HG03196 (cell line): Measurements from ENCODE around the gene MTURN.
"Not testable (repeated sequence)": the region's sequence is repeated elsewhere in the genome, so short reads cannot be mapped to it uniquely, and the experiment has no call there.

ENCODE experiments used
- ATAC-seq: cut with Tn5 transposase; IDR thresholded peaks from one replicate; pipeline ENCODE4 v1.9.1; 2021; ENCODE audit not compliant: unreplicated experiment

Gene MTURN

GRCh38 chr7:30134611-30135300 is at the start of gene MTURN:
Gene MTURN, plus strand, starts transcription at chr7:30134986. Its CDS starts 151 bp downstream, at chr7:30135137.
- ATAC-seq: peak; percentile 77

DNA sequence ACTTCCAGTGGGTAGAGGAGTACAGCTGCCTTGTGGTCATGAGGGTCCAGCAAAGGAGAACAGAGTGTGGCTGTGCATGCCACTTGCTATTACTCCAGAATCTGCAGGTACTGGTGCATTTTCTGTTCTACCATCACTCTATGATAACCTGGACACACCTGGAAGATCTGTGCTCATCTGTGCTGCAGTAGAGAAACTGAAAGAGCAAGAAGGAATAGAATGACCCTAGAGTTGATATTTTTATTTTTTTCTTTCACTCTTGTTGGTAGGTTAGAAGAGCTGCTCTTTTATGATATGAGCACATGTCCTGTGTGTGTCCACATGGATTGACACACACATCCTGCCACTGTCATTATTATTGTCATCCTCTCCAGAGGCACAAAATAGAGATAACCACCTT is 48.3 kb upstream of the MTURN start:
- no peak for ATAC-seq

DNA sequence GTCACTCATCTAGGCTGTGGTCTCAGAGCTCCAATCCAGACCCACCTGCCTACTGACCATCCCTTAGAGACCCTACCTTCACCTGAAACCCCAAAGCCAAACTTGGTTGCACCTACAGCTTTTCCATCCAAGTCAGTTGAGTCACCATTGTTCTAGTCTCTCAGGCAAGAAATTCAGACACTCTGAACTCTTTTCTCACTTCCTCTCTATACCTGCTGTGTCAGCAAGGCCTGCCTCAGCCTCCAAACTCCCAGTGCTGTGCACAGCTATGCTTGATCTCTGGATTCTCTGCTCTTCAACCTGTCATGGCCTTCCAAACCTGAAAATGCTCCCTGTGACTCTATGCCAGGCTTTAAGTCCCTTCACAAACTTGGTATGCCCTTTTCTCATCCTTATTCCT is 47.4 kb upstream of the MTURN start:
- no peak for ATAC-seq

DNA sequence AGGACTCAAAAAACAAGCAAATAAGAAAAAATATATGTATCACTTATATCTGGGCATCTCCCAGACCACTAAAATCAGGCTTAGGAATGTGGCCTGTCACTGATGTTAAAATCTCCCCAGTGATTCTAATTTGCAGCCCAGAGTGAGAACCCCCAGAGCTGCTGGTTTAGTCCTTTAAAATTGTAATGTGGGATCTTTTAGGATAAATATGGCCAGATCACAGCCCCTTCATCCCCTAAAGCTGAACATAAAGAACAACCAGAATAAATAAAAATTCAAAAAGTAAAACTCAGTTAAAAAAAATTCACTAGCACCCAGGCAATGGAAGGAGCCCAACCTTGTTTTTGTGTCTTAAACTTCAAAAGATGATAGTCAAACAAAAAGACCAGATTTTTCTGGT is 46.4 kb upstream of the MTURN start:
- no peak for ATAC-seq

DNA sequence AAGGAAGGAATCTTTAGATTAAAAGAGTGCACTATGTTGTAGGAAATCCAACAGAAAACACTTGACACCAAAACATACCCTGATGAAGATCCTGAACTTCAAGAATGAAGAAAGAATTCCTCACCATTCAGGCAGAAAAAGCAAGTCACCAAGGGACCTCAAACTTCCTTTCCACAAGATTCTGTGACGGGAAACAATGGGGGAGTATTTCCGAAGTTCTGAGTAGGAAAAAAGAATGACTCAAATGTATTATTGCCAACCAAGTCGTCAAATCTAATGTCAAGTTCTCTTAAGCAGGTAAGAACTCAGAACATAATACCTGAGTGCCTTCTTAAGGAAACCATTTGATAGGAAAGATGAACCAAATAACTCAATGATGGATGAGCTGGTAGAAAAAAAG is 44.7 kb upstream of the MTURN start:
- ATAC-seq: no peak

DNA sequence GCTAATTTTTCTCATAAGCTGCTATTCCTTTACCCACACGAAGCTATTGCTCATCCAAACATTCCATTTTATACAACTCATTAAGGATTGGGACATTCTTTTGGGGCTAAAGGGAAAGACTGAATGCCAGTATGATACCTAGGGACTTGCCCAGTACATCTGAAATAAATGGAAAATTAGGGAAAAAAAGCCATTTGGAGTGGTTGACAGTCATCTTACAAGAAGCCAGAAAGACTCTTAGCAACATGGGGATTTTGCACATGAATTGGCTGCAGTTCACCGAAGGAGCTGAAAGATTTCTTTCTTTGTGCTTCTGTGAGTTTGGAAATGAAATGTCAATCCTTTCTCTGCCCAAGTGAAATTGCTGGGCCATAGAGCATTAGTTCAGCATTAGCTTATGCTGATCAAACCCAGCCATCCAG is 43.3 kb upstream of the MTURN start:
- ATAC-seq: no peak

GRCh38 chr7:30091987-30092386 is 42.8 kb upstream of the MTURN start:
- ATAC-seq: no peak

GRCh38 chr7:30093420-30093952 is 41.3 kb upstream of the MTURN start:
- ATAC-seq: no peak

DNA sequence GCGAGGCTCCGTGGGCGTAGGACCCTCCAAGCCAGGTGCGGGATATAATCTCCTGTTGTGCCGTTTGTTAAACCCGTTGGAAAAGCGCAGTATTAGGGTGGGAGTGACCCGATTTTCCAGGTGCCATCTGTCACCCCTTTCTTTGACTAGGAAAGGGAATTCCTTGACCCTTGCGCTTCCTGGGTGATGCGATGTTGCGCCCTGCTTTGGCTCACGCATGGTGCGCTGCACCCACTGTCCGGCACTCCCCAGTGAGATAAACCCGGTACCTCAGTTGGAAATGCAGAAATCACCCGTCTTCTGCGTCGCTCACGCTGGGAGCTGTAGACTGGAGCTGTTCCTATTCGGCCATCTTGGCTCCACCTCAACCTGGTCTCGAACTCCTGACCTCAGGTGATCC is 36.2 kb upstream of the MTURN start:
- not testable (repeated sequence) for ATAC-seq

DNA sequence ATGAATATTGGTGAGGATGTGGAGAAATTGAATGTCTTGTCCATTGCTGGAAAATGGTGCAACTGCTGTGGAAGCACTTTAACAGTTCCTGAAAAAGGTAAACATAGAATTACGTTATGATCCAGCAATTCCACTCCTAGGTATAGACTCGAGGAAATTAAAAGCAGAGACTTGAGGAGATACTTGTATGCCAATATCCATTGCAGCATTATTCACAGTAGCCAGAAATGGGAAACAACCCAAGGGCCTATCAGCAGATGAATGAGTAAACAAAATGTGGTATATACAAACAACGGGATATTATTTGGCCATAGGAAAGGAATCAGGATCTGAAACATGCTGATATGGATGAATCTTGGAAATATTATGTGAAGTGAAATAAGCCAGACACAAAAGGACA is 32.5 kb upstream of the MTURN start:
- ATAC-seq: no peak

DNA sequence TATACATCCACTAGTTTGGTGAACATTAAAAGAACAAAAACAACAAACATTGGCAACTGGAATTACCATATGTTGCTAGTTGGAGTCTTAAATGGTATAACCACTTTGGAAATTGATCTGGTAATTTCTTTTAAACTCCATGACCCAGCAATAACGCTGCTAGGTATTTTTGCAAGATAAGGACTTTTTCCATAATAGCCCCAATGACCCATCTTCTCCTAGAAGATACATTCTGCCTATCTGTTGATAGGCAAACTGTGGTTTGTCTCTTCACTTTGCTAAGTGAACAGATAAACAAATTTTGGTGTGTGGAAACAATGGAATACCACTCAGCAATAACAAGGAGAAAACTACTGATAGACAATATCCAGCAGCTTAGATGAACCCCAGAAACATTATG is 30.6 kb upstream of the MTURN start:
- ATAC-seq: no peak

- no peak for ATAC-seq
Measured at GRCh38 chr7:30112103-30112713, 22.6 kb upstream of the MTURN start.

DNA sequence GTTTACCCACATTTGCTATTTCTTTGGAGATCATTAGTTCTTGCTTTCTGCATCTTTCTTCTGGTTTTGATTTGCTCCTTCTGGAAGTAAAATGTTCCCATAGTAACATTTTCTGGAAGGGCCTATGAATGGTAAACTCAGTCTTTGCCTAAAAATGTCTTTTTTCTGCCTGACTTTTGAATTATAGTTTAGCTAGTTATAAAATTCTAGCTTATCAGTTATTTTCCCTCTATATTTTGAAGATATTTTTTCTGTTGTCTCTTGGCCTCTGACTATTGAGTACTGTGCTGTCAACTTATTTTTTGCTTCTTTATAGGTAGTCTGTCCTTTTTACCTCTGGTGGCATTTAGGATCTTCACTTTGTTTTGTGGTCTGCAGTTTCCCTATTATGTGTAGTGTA is 21.6 kb upstream of the MTURN start:
- ATAC-seq: no peak

DNA sequence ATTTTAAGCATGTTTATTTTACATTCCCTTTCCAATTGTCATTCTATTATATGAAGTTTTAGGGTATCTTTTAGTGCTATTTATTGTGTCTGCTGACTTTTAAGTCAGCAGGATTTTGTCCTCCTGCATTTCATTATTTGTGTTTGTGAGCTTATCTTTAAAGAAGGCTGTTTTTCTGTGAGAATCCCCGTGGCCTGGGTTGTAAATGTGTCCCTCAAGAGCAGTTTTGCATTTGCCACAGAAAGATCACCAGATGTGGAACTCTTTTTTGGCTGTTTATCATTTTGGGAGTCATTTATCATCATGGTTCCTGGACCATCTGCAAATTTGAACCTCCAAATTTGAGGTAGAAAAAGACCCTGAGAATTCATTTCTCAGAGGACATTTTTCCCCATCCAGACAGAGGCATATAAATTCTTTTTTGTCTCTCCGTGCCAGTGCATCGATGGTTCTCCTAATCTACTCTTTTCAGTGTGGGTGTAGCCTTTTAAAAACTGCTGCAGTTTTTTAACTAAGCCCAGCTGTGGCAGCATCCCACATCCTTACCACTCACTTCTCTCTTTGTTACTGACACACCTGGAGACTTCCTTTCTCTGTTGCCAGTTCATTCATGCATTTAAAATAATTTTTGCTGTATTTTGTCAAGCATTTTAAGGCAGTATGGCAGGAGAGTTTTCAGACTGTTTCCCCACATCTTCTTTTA is 20.1 kb upstream of the MTURN start:
- ATAC-seq: no peak

- no peak for ATAC-seq
Measured at GRCh38 chr7:30115709-30116297, 19.0 kb upstream of the MTURN start.

DNA sequence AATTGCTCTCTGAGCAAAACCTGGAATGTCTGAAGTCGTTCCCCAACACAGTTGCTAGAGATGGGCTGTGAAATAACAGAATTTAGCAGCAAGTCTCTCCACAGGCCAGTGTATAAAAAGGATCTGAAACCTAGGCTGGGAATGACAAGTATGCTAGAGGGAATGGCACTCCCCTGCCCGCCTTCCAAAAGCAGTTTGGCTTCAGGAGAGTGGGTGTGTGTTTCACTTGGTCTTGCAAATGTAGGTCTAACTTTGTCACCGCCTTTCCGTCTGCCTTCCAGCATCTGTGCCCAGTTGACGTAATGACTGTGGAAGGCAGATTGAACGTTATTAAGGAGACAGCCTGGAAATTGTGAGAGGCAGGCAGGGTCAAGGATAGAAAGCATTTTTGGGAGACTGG is 18.0 kb upstream of the MTURN start:
- ATAC-seq: no peak

- ATAC-seq: no peak
Measured at GRCh38 chr7:30117896-30118295, 16.9 kb upstream of the MTURN start.

DNA sequence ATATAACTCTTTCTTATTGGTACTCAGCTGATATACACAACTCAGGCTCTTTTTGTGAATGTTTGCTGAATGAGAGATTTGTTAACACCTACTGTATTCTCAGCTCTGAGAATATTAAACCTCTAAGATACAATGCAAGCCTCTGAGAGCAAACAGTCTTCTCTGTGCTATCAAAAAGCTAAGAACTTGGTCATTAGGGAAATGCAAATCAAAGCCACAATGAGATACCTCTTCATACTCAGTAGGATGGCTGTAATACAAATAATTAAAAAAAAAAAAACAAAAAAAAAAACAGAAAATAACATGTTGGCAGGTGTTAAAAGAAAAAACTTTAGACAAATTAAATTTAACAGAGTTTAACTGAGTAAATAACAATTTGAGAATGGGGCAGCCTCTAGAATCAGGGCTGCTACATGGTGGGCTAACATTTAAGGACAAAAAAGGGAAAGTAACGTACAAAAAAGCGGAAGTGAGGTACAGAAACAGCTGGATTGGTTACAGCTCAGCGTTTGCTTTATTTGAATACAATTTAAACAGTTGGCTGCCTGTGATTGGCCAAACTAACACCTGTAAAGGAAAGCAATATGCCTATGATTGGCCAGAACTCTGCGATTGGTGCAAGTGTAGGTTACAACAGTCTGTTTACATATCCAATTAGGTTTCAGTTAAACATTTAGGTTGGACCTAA is 14.8 kb upstream of the MTURN start:
- no peak for ATAC-seq

GRCh38 chr7:30133736-30134610 is 813 bp upstream of the MTURN start:
- no peak for ATAC-seq
